Upper lobe of left lung (tissue), 4 donors: ENCODE measurements around the gene SEC23A.

Source experiments
- EP300 ChIP-seq, 4 donors: sonication (generic); formaldehyde crosslinking; IDR thresholded peaks; one replicate each; pipeline ENCODE4 v1.5.1; 2017; ENCODE audit warnings: antibody characterized with exemption in 4 of 4, control low read depth in 2 of 4
- POLR2A ChIP-seq, 4 donors: fragments of 450-650 bp; IDR thresholded peaks; one replicate each; pipeline ENCODE4 v1.5.1; 2016 to 2017; ENCODE audit warnings: antibody characterized with exemption in 4 of 4, mild to moderate bottlenecking in 2 of 4
- TF ChIP-seq, protein P1 (sequence below), 6 experiments: fragments of 450-650 bp in 4 of 6; fragments of 200-600 bp in 2 of 6; sonication (generic) in 2 of 6; IDR thresholded peaks; one replicate each; pipeline ENCODE4 v1.5.1; 2016 to 2019; ENCODE audit warnings: antibody characterized with exemption in 6 of 6

DNA sequence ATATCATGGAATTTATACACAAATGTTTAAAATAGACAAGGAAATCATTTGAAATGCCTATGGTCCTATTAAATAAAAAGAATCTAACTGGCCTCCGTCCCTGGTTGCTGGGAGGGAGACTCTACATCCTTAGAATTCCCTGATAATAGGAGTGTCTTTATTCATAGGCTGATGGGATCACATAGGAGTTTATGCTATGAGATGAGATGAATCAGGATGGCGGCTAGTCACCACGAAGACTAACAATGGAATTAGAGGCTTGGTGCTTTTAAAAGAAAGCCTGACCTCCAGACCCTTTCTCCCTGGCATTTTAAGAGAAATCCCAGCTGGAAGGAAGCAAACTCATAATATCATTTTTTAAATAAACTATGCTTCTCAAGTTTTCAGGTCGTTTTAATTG, 69.7 kb downstream of the SEC23A start:
- TF ChIP-seq POLR2A (IDR thresholded peaks at IDR 0.05) (no peak), EP300 (IDR thresholded peaks at IDR 0.05) (no peak)
- TF ChIP-seq, protein P1, sequence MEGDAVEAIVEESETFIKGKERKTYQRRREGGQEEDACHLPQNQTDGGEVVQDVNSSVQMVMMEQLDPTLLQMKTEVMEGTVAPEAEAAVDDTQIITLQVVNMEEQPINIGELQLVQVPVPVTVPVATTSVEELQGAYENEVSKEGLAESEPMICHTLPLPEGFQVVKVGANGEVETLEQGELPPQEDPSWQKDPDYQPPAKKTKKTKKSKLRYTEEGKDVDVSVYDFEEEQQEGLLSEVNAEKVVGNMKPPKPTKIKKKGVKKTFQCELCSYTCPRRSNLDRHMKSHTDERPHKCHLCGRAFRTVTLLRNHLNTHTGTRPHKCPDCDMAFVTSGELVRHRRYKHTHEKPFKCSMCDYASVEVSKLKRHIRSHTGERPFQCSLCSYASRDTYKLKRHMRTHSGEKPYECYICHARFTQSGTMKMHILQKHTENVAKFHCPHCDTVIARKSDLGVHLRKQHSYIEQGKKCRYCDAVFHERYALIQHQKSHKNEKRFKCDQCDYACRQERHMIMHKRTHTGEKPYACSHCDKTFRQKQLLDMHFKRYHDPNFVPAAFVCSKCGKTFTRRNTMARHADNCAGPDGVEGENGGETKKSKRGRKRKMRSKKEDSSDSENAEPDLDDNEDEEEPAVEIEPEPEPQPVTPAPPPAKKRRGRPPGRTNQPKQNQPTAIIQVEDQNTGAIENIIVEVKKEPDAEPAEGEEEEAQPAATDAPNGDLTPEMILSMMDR (IDR thresholded peaks at IDR 0.05): no peak
